NOMO-1 treated with DMSO at 0.1 percent for 48 hours (cell line): ENCODE measurements around the gene BIRC7.
"Not testable (repeated sequence)": the region's sequence is repeated elsewhere in the genome, so short reads cannot be mapped to it uniquely, and the experiment has no call there.

Source experiments
- DNase-seq: peaks from one replicate; lab custom pipeline; 2025; ENCODE audit not compliant: unreplicated experiment; lab: John Stamatoyannopoulos, UW

BIRC7 gene

GRCh38 chr20:63246490-63247288, 11.0 kb downstream of the BIRC7 start:
- no peak for DNase-seq

- no peak for DNase-seq
Observed at GRCh38 chr20:63247671-63248228, 12.0 kb downstream of the BIRC7 start.

GRCh38 chr20:63248835-63249591, 13.3 kb downstream of the BIRC7 start:
- no peak for DNase-seq

GRCh38 chr20:63249891-63250290, 14.2 kb downstream of the BIRC7 start:
- DNase-seq = no peak

- DNase-seq = not testable (repeated sequence)
Observed at GRCh38 chr20:63251350-63251749, 15.6 kb downstream of the BIRC7 start.

- DNase-seq = no peak
Observed at GRCh38 chr20:63252284-63252711, 16.6 kb downstream of the BIRC7 start.

GRCh38 chr20:63253065-63253437, 17.3 kb downstream of the BIRC7 start:
- no peak for DNase-seq

- DNase-seq = no peak
Observed at GRCh38 chr20:63253438-63254231, 17.9 kb downstream of the BIRC7 start.

- no peak for DNase-seq
Observed at GRCh38 chr20:63254232-63254605, 18.5 kb downstream of the BIRC7 start, which contains the start of gene NKAIN4. Gene NKAIN4, minus strand, starts transcription at chr20:63254463. Its CDS starts 13 bp downstream, at chr20:63254450.

GRCh38 chr20:63254606-63255384, 19.1 kb downstream of the BIRC7 start:
- no peak for DNase-seq

GRCh38 chr20:63255931-63256704, 20.4 kb downstream of the BIRC7 start:
- DNase-seq = no peak

GRCh38 chr20:63256954-63257353, 21.2 kb downstream of the BIRC7 start:
- DNase-seq = no peak

GRCh38 chr20:63257629-63258028, 21.9 kb downstream of the BIRC7 start:
- DNase-seq = no peak

GRCh38 chr20:63258781-63259180, 23.1 kb downstream of the BIRC7 start:
- no peak for DNase-seq

GRCh38 chr20:63259734-63260460, 24.2 kb downstream of the BIRC7 start:
- DNase-seq = no peak

GRCh38 chr20:63260521-63260920, 24.8 kb downstream of the BIRC7 start:
- no peak for DNase-seq

GRCh38 chr20:63261060-63261794, 25.5 kb downstream of the BIRC7 start:
- no peak for DNase-seq

- DNase-seq = no peak
Observed at GRCh38 chr20:63261795-63262528, 26.3 kb downstream of the BIRC7 start.
